Motor neuron (in vitro differentiated cells): ENCODE measurements around the gene SHROOM3. TPM values are rescaled to one million over a fixed set of nuclear protein-coding genes. Genes with fewer than 3 reads are reported as not detected.

Source experiments
- ATAC-seq, 8 experiments: fragments of 200-7000 bp; cut with Tn5 transposase; replicated peaks in 6 of 8; 2 replicates each; pipeline ENCODE4 v1.8.0; 2021; ENCODE audit warnings: mild to moderate bottlenecking in 8 of 8, moderate library complexity in 8 of 8
- H3K27ac ChIP-seq, 2 donors: fragments of 250-450 bp; sonication (Bioruptor Pico); 2 replicates each; pipeline ENCODE4 v1.9.0; 2021; ENCODE audit warnings: antibody characterized with exemption in 2 of 2, mild to moderate bottlenecking in 2 of 2, moderate library complexity in 1 of 2
- H3K4me1 ChIP-seq, 2 donors: fragments of 250-450 bp; sonication (Bioruptor Pico); replicated peaks in 1 of 2; 2 replicates each; pipeline ENCODE4 v1.6.1; 2021; ENCODE audit warnings: antibody characterized with exemption in 2 of 2, mild to moderate bottlenecking in 2 of 2, moderate library complexity in 1 of 2
- H3K4me3 ChIP-seq, 5 donors: fragments of 250-450 bp; sonication (Bioruptor Pico); 2 replicates each; pipeline ENCODE4 v1.9.0; 2021; ENCODE audit warnings: antibody characterized with exemption in 5 of 5, mild to moderate bottlenecking in 5 of 5, moderate library complexity in 4 of 5
- WGBS, 10 experiments: fragments of 450-650 bp; shearing (Covaris generic); methylation state at CpG; one replicate each; pipeline ENCODE4 v1.0.0; 2022; 5-methylcytosine and 5-hydroxymethylcytosine counted together
- in situ Hi-C, 9 experiments: fragments of 400-800 bp; cut with MboI; loops; one replicate each; pipeline ENCODE4 v1.15.0; 2021; ENCODE audit warnings: low sequenced_read_pairs in 9 of 9, low pct_unique_long_range_greater_than_20kb in 2 of 9; ENCODE audit not compliant: unreplicated experiment in 9 of 9
- total RNA-seq, 8 experiments: library from RNA; unstranded; fragments of 300-600 nt; gene quantifications; 2 replicates each; pipeline versions ENCODE4 v1.2.3 to v1.2.4, GENCODE V29; 2022

SHROOM3 gene
- total RNA-seq, 8 experiments from 2014 or later: 0.49 to 51.0 (median 7.9) TPM

GRCh38 chr4:76486588-76487276 lies 51.7 kb downstream of the SHROOM3 start:
- Histone ChIP-seq H3K4me1 (peaks cover 29 to 31% of the 10 kb centered on the region in 2 donors), H3K27ac (no peak overlapping the region), H3K4me3 (no peak overlapping the region)
- WGBS, 10 experiments: 23 to 100% (median 84%) methylated on average over 2 to 3 of the region's 3 CpGs; no CpG with 5 or more reads in 1 of the 10 experiments
- in situ Hi-C loops: no loop called here
- ATAC-seq: no peak

- H3K4me1 ChIP-seq: peaks cover 36 to 38% of the 10 kb centered on the region in 2 donors
- in situ Hi-C loops: no loop called here
- 0 to 100% (median 100%) methylated on average over 1 of the region's 1 CpG; no CpG with 5 or more reads in 1 of the 10 experiments for WGBS, 10 experiments
- no peak overlapping the region for H3K4me3 ChIP-seq
- no peak overlapping the region for H3K27ac ChIP-seq
- ATAC-seq: peak in 3 of 8 experiments; percentile 21 to 45 (median 30)
Observed at GRCh38 chr4:76487621-76488020, 52.6 kb downstream of the SHROOM3 start.

- WGBS, 10 experiments: 43 to 90% (median 80%) methylated on average over 1 of the region's 1 CpG; no CpG with 5 or more reads in 5 of the 10 experiments
- Histone ChIP-seq H3K4me3 (no peak overlapping the region), H3K4me1 (peaks cover 39 to 44% of the 10 kb centered on the region in 2 donors), H3K27ac (no peak overlapping the region)
- in situ Hi-C loops: no loop called here
- ATAC-seq: no peak
Observed at GRCh38 chr4:76488455-76488854, 53.4 kb downstream of the SHROOM3 start.

- Histone ChIP-seq H3K4me3 (no peak overlapping the region), H3K4me1 (peaks cover 39 to 46% of the 10 kb centered on the region in 2 donors), H3K27ac (no peak overlapping the region)
- ATAC-seq: peak in 2 of 8 experiments; percentile 16 to 34
- 17 to 100% (median 48%) methylated on average over 1 to 4 of the region's 4 CpGs; no CpG with 5 or more reads in 2 of the 10 experiments for WGBS, 10 experiments
- in situ Hi-C loops: no loop called here
Observed at GRCh38 chr4:76488888-76489685, 54.1 kb downstream of the SHROOM3 start.

GRCh38 chr4:76489686-76490161 lies 54.7 kb downstream of the SHROOM3 start:
- Histone ChIP-seq H3K27ac (no peak overlapping the region), H3K4me1 (peaks cover 45 to 51% of the 10 kb centered on the region in 2 donors), H3K4me3 (no peak overlapping the region)
- in situ Hi-C loops: loop anchor here in 2 of 9 experiments (10.0 kb wide), 1 partner anchor 55 kb away; the partner anchor contains the start of gene SHROOM3 (in 2 of the 2)
- 0 to 100% (median 58%) methylated on average over 1 to 6 of the region's 6 CpGs for WGBS, 10 experiments
- no peak for ATAC-seq

GRCh38 chr4:76492055-76492454 lies 57.0 kb downstream of the SHROOM3 start:
- WGBS, 10 experiments: 6 to 84% (median 29%) methylated on average over 2 to 3 of the region's 3 CpGs; no CpG with 5 or more reads in 2 of the 10 experiments
- Histone ChIP-seq H3K27ac (peak overlapping the region; percentile 6 to 11), H3K4me3 (no peak overlapping the region), H3K4me1 (peaks cover 40% of the 10 kb centered on the region in 2 donors)
- in situ Hi-C loops: loop anchor here in 2 of 9 experiments (10.0 kb wide), 1 partner anchor 57 kb away; the partner anchor contains the start of gene SHROOM3 (in 2 of the 2)
- peak in 5 of 8 experiments; percentile 82 to 90 (median 87) for ATAC-seq

- no peak overlapping the region for H3K4me3 ChIP-seq
- 42 to 100% (median 82%) methylated on average over 1 to 5 of the region's 5 CpGs; no CpG with 5 or more reads in 3 of the 10 experiments for WGBS, 10 experiments
- no peak overlapping the region for H3K27ac ChIP-seq
- ATAC-seq: no peak
- in situ Hi-C loops: loop anchor here in 2 of 9 experiments (10.0 kb wide), 1 partner anchor 59 kb away; the partner anchor contains the start of gene SHROOM3 (in 2 of the 2)
- H3K4me1 ChIP-seq: peaks cover 40 to 51% of the 10 kb centered on the region in 2 donors
Observed at GRCh38 chr4:76494243-76494642, 59.2 kb downstream of the SHROOM3 start.

GRCh38 chr4:76494871-76495590 lies 60.0 kb downstream of the SHROOM3 start:
- Histone ChIP-seq H3K4me1 (peaks cover 40 to 43% of the 10 kb centered on the region in 2 donors), H3K4me3 (no peak overlapping the region), H3K27ac (no peak overlapping the region)
- peak in 4 of 8 experiments; percentile 26 to 53 (median 36) for ATAC-seq
- WGBS, 10 experiments: 46 to 100% (median 69%) methylated on average over 1 to 6 of the region's 6 CpGs; no CpG with 5 or more reads in 3 of the 10 experiments
- in situ Hi-C loops: loop anchor here in 2 of 9 experiments (10.0 kb wide), 1 partner anchor 60 kb away; the partner anchor contains the start of gene SHROOM3 (in 2 of the 2)

GRCh38 chr4:76498550-76498949 lies 63.5 kb downstream of the SHROOM3 start:
- WGBS, 10 experiments: 20 to 67% (median 42%) methylated on average over 1 to 3 of the region's 3 CpGs; no CpG with 5 or more reads in 1 of the 10 experiments
- in situ Hi-C loops: loop anchor here in 2 of 9 experiments (10.0 kb wide), 1 partner anchor 64 kb away; the partner anchor contains the start of gene SHROOM3 (in 2 of the 2)
- peak in 4 of 8 experiments; percentile 19 to 63 (median 34) for ATAC-seq
- H3K27ac ChIP-seq: no peak overlapping the region
- H3K4me1 ChIP-seq: peaks cover 24 to 29% of the 10 kb centered on the region in 2 donors
- H3K4me3 ChIP-seq: no peak overlapping the region

- H3K4me3 ChIP-seq: no peak overlapping the region
- H3K4me1 ChIP-seq: peaks cover 20 to 26% of the 10 kb centered on the region in 2 donors
- WGBS, 10 experiments: 13 to 100% (median 79%) methylated on average over 1 to 4 of the region's 4 CpGs; no CpG with 5 or more reads in 1 of the 10 experiments
- no peak for ATAC-seq
- H3K27ac ChIP-seq: no peak overlapping the region
- in situ Hi-C loops: loop anchor here in 2 of 9 experiments (10.0 kb wide), 1 partner anchor 65 kb away; the partner anchor contains the start of gene SHROOM3 (in 2 of the 2)
Observed at GRCh38 chr4:76499461-76499860, 64.4 kb downstream of the SHROOM3 start.

- 0 to 100% (median 72%) methylated on average over 1 of the region's 1 CpG; no CpG with 5 or more reads in 2 of the 10 experiments for WGBS, 10 experiments
- Histone ChIP-seq H3K4me1 (peaks cover 13% of the 10 kb centered on the region in 2 donors), H3K4me3 (no peak overlapping the region), H3K27ac (no peak overlapping the region)
- in situ Hi-C loops: loop anchor here in 5 of 9 experiments (10.0 to 25.0 kb wide), 3 partner anchors 68 to 259 kb away; partner anchors contain the start of gene SHROOM3 (in 3 of the 5)
- ATAC-seq: no peak
Observed at GRCh38 chr4:76502886-76503285, 67.9 kb downstream of the SHROOM3 start.
